Central memory CD8-positive, alpha-beta T cell (primary cell): Measurements from ENCODE around the gene RESF1.

Experiments
- ATAC-seq: fragments of 150-1000 bp; cut with Tn5 transposase; replicated peaks from 2 replicates; pipeline ENCODE4 v1.10.0; 2022; ENCODE audit warnings: mild to moderate bottlenecking, moderate FRiP score, moderate number of reproducible peaks; ENCODE audit not compliant: poor library complexity, severe bottlenecking; ENCODE audit errors: extremely low read depth
- DNase-seq, 2 donors: peaks; one replicate each; pipeline ENCODE4 v3.0.0; 2021; ENCODE audit warnings: low spot score in 2 of 2
- H3K27ac Mint-ChIP-seq: one replicate; pipeline ENCODE4 v1.8.0; 2022; ENCODE audit warnings: low read depth, mild to moderate bottlenecking, moderate library complexity, mixed read lengths
- H3K27me3 Mint-ChIP-seq: one replicate; pipeline ENCODE4 v1.8.0; 2022; ENCODE audit warnings: mixed read lengths
- H3K36me3 Mint-ChIP-seq: one replicate; pipeline ENCODE4 v1.8.0; 2022; ENCODE audit warnings: mild to moderate bottlenecking, moderate library complexity, mixed read lengths; ENCODE audit not compliant: insufficient read depth
- H3K4me1 Mint-ChIP-seq: one replicate; pipeline ENCODE4 v1.8.0; 2022; ENCODE audit warnings: mixed read lengths
- H3K4me3 Mint-ChIP-seq: one replicate; pipeline ENCODE4 v1.8.0; 2022; ENCODE audit warnings: mild to moderate bottlenecking, moderate library complexity, mixed read lengths
- H3K9me3 Mint-ChIP-seq: one replicate; pipeline ENCODE4 v1.8.0; 2022; ENCODE audit warnings: mixed read lengths

Gene RESF1

DNA sequence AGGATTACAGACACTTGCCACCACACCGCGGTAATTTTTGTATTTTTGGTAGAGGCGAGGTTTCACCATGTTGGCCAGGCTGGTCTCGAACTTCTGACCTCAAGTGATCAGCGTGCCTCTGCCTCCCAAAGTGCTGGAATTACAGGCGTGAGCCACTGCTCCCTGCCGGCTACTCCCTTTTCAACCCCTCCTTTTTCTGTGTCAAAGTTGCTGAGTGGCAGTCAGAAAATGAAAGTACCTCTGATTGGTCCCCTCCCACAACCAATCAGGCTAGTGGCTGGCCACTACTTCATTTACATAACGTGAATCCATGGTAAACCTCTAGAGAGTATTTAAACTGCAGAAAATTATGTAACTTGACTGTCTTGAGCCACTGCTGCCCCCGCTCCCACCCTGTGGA lies 5.9 kb downstream of the RESF1 start:
- peak in 1 of 2 donors; percentile 51 for DNase-seq
- Mint-ChIP-seq H3K36me3 (peaks cover 74% of the 10 kb centered on the region), H3K27me3 (no peaks in the 10 kb centered on the region)

DNA sequence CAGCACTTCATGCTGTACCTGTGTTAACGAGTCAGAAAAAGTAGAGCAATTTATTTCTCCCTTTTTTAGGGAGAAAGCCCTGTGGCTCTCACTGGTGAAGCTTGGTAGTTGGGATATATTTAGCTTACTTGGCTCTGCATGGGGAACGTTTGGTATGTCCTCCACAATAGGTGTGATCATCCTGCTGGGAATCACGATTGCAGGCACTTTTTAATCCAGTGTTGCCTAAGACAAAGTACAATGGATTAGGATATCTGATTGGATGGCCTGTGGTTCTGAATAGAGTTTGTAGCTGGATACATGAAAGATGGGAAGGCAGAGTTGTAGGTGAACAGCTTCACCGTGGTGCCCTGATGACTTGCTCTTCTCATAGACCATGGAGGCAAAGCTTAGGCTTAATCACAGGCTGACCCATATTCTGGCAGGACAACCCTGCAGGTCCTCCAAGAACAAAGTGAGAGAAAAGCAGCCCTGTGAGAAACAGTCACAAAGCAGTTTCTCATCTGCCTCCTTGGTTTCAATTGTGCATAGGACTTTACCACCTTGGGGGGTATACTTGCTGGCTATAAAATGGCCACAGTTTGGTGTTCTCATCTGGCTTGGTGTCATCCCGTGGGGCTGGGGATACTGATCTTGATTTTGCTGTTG lies 7.5 kb downstream of the RESF1 start:
- Mint-ChIP-seq H3K4me3 (peak overlapping the region; percentile 94), H3K27me3 (no peaks in the 10 kb centered on the region), H3K27ac (peak overlapping the region; percentile 97), H3K9me3 (no peaks in the 10 kb centered on the region), H3K36me3 (peaks cover 75% of the 10 kb centered on the region), H3K4me1 (peaks cover 83% of the 10 kb centered on the region)
- DNase-seq (no peak), ATAC-seq (no peak)

More for the DNA sequence above, 5.9 kb downstream of the RESF1 start:
- Mint-ChIP-seq H3K4me1 (peaks cover 82% of the 10 kb centered on the region), H3K9me3 (no peaks in the 10 kb centered on the region), H3K4me3 (peak overlapping the region; percentile 94), H3K27ac (peak overlapping the region; percentile 97)
- ATAC-seq, result peak; percentile 64

DNA sequence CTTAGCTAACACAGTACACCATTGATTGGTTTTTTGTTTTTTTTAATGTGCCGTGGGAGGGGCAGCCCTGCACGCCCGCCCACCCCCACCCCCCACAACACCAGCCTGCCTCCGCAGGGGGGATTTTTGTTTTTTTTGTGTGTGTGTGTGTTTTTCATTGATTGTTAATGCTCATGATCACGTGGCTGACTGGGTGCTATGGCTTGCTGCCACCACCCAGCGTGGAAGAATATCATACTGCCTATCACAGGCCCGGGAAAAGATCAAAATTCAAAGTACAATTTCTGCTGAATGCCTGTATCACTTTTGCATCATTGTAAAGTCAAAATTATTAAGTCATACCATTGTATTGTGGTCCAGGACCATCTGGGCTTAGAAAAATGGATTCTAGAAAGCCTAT lies 8.3 kb downstream of the RESF1 start:
- H3K4me3 Mint-ChIP-seq, result peak overlapping the region; percentile 94
- peaks cover 74% of the 10 kb centered on the region for H3K4me1 Mint-ChIP-seq
- peak overlapping the region; percentile 97 for H3K27ac Mint-ChIP-seq
- no peaks in the 10 kb centered on the region for H3K27me3 Mint-ChIP-seq
- H3K9me3 Mint-ChIP-seq, result no peaks in the 10 kb centered on the region
- peaks cover 76% of the 10 kb centered on the region for H3K36me3 Mint-ChIP-seq
- ATAC-seq, result no peak
- no peak for DNase-seq

DNA sequence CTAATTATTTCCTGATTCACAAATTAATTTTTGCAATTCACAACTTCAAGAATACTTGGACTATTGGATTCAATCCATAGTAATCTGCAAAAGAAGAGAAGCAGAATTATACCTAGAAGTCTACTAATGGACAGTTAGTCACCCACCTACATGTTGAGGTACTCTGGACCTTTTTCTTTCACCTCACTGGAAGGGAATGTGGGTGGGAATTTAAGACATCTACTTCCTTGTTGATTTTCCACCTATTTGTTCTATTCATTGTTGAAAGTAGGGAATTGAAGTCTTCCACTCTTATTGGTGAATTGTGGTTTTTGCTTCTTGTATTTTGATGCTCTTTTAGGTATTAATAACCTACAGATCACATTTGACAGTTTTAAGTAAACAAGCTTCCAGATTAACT lies 11.0 kb downstream of the RESF1 start:
- peak overlapping the region; percentile 56 for H3K4me3 Mint-ChIP-seq
- DNase-seq, result no peak
- peaks cover 66% of the 10 kb centered on the region for H3K4me1 Mint-ChIP-seq
- peak overlapping the region; percentile 44 for H3K27ac Mint-ChIP-seq
- no peak for ATAC-seq
- no peaks in the 10 kb centered on the region for H3K27me3 Mint-ChIP-seq
- H3K9me3 Mint-ChIP-seq, result no peaks in the 10 kb centered on the region
- peaks cover 73% of the 10 kb centered on the region for H3K36me3 Mint-ChIP-seq

DNA sequence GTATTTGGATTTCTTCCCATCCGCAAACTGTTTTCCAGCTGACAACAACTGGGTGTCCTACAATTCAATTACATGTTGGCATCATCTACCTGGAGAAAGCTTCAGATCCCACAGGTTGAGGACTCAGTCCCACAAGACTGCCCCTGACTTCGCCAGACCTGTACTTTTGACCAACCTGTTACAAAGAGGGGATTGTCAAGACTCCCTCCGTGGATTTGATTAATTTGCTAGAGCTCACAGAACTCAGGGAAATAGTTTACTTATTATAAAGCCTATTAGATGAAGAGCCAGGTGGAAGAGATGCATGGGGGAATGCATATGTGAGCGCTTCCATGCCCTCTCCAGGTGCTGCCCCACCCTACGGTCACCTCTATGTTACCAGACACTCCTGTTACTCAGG lies 14.6 kb downstream of the RESF1 start:
- Mint-ChIP-seq H3K27ac (no peak overlapping the region), H3K4me1 (peaks cover 44% of the 10 kb centered on the region), H3K36me3 (peaks cover 80% of the 10 kb centered on the region), H3K27me3 (no peaks in the 10 kb centered on the region), H3K4me3 (no peak overlapping the region), H3K9me3 (no peaks in the 10 kb centered on the region)
- ATAC-seq (no peak), DNase-seq (no peak)

DNA sequence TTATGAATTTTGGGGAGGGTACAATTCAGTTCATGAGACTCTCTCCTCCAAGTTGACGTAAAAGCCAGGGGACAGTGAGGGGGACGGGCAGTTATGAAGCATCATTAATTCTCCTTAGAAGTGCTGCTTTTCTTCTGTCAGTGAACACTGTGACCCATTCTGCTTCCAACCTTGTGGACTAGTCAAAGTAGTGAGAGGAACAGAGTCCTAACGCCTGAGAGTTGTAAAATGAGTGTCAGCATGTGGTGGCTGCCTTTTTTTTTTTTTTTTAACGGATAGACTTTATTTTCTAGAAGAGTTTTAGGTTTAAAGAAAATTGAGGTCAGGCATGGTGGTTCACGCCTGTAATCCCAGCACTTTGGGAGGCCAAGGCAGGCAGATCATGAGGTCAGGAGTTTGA lies 15.5 kb downstream of the RESF1 start:
- peaks cover 36% of the 10 kb centered on the region for H3K4me1 Mint-ChIP-seq
- peaks cover 82% of the 10 kb centered on the region for H3K36me3 Mint-ChIP-seq
- DNase-seq (no peak), ATAC-seq (no peak)
- H3K9me3 Mint-ChIP-seq, result no peaks in the 10 kb centered on the region
- H3K27ac Mint-ChIP-seq, result peak overlapping the region; percentile 25
- H3K27me3 Mint-ChIP-seq, result no peaks in the 10 kb centered on the region
- no peak overlapping the region for H3K4me3 Mint-ChIP-seq

DNA sequence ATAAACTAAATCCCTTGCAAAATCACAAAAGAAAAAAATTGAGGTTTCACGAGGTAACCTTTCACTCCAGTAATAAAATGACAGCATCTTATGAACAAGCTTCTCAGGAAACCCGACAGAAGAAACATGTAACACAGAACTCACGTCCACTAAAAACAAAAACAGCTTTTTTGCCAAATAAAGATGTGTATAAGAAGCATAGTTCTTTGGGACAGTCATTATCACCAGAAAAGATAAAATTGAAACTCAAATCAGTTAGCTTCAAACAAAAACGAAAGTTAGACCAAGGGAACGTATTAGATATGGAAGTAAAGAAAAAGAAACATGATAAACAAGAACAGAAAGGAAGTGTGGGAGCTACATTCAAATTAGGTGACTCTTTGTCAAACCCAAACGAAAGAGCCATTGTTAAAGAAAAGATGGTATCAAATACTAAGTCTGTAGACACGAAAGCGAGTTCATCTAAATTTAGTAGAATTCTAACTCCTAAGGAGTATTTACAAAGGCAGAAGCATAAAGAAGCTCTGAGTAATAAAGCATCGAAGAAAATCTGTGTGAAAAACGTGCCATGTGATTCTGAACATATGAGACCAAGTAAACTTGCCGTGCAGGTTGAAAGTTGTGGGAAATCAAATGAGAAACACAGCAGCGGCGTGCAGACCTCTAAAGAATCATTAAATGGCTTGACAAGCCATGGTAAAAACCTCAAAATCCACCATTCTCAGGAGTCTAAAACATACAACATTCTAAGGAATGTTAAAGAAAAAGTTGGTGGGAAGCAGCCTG lies 25.8 kb downstream of the RESF1 start:
- H3K4me3 Mint-ChIP-seq, result peak overlapping the region; percentile 7
- ATAC-seq, result no peak
- H3K27ac Mint-ChIP-seq, result peak overlapping the region; percentile 91
- H3K4me1 Mint-ChIP-seq, result peaks cover 56% of the 10 kb centered on the region
- peaks cover 50% of the 10 kb centered on the region for H3K36me3 Mint-ChIP-seq
- H3K9me3 Mint-ChIP-seq, result peaks cover 28% of the 10 kb centered on the region
- no peak for DNase-seq
- H3K27me3 Mint-ChIP-seq, result no peaks in the 10 kb centered on the region

DNA sequence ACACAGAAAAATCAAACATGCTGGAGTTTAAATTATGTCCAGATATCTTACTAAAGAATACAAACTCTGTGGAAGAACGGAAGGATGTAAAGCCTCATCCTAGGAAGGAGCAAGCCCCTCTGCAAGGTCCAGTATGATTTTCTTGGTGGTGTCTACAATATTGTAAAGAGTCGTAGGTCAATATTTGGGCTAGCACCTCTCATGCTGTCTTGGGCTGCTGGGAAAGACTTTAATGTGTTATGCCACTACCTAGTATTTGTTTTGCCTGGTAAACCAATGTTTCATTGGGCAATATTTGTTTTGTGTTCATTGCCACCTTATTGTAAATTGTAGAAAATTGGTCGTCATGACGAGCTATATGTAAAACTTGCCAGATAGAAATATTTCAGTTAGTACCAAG lies 26.6 kb downstream of the RESF1 start:
- peaks cover 51% of the 10 kb centered on the region for H3K36me3 Mint-ChIP-seq
- H3K4me1 Mint-ChIP-seq, result peaks cover 62% of the 10 kb centered on the region
- H3K4me3 Mint-ChIP-seq, result no peak overlapping the region
- no peak for ATAC-seq
- peak overlapping the region; percentile 91 for H3K27ac Mint-ChIP-seq
- H3K27me3 Mint-ChIP-seq, result no peaks in the 10 kb centered on the region
- DNase-seq, result no peak
- H3K9me3 Mint-ChIP-seq, result peaks cover 28% of the 10 kb centered on the region

DNA sequence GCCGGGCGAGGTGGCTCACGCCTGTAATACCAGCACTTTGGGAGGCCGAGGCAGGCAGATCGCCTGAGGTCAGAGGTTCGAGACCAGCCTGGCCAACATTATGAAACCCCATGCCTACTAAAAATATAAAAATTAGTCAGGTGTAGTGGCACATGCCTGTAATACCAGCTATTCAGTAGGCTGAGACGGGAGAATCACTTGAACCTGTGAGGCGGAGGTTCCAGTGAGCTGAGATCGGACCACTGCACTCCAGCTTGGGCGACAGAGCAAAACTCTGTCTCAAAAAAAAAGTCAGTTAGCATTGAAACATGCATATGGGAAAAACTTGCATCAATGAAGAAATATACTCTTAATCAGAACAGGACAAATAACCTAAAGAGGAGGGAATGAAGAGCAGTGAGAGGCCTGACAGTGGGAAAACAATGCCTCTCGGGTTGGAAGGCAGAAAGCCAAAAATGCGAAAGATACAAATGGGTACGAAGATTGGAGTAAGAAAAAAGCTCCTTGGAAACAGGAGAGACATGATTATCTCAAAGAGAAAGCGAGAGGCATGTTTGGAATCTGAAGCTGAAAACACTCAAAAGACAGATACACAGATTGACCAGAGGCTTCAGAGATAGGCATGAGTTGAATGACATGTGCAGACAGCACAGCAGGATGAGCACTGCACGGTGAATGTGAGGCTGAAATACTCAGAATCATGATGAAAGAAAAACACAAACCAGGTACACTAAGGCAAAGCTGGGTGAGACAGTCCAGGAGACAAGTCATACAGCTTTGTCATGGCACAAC lies 30.6 kb downstream of the RESF1 start:
- ATAC-seq, result no peak
- Mint-ChIP-seq H3K9me3 (peaks cover 12% of the 10 kb centered on the region), H3K4me1 (peaks cover 39% of the 10 kb centered on the region), H3K27me3 (no peaks in the 10 kb centered on the region), H3K27ac (peak overlapping the region; percentile 80), H3K4me3 (no peak overlapping the region), H3K36me3 (peaks cover 53% of the 10 kb centered on the region)
- DNase-seq, result no peak

DNA sequence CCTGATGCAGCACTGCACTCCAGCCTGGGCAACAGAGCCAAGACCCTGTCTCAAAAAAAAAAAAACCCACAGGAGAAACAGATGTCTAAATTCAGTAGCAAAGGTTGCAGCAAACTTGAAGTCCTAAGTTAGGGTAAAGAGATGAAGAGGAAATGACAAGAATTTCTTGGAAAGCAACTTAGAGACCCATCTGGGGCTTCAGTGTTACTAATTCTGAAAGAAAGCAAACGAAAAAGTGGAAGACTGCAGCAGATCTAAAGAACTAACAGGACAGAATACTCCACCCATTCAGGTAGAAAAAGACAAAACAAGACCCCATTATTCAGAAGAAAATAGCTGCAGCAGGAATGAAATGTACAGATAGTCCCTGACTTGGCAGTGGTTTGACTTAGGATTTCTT lies 31.9 kb downstream of the RESF1 start:
- no peak for ATAC-seq

DNA sequence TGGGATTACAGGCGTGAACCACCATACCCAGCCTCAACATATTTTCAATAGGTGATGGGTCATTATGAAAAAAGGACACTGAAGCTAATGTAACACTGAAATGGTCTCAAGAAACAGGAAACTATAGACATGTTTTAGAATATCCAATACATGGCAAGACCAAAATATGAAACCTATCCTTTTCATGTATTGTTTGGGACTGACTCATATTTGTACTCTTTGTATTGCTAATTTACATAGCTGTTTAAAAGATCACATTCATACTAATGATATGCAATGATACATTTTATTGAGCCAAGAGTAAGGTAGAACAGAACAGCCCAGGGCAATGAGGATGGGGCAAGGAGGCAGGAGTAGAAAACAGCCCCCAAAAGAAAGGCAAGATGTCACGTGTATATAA lies 32.6 kb downstream of the RESF1 start:
- H3K27me3 Mint-ChIP-seq, result no peaks in the 10 kb centered on the region
- H3K4me3 Mint-ChIP-seq, result no peak overlapping the region
- DNase-seq (no peak), ATAC-seq (no peak)
- peak overlapping the region; percentile 27 for H3K27ac Mint-ChIP-seq
- H3K9me3 Mint-ChIP-seq, result no peaks in the 10 kb centered on the region
- peaks cover 19% of the 10 kb centered on the region for H3K4me1 Mint-ChIP-seq
- H3K36me3 Mint-ChIP-seq, result peaks cover 65% of the 10 kb centered on the region

More for the DNA sequence above, 31.9 kb downstream of the RESF1 start:
- DNase-seq, result no peak
- no peak overlapping the region for H3K4me3 Mint-ChIP-seq
- peak overlapping the region; percentile 32 for H3K27ac Mint-ChIP-seq
- peaks cover 64% of the 10 kb centered on the region for H3K36me3 Mint-ChIP-seq
- no peaks in the 10 kb centered on the region for H3K9me3 Mint-ChIP-seq
- H3K4me1 Mint-ChIP-seq, result peaks cover 25% of the 10 kb centered on the region
- H3K27me3 Mint-ChIP-seq, result no peaks in the 10 kb centered on the region

DNA sequence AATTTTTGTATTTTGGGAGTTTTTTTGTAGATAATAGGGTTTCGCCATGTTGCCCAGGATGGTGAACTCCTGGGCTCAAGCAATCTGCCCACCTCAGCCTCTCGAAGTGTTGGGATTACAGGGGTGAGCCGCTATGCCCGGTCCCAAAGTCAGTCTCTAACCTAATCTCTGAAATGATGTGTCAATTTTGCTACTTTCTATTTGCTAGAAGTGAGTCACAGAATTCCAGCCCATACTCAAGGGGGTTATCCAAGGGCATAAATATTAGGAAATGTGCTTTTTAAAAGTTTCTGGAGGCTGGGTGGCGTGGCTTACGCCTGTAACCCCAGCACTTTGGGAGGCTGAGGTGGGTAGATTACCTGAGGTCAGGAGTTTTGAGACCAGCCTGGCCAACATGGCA lies 40.5 kb downstream of the RESF1 start:
- H3K36me3 Mint-ChIP-seq, result peaks cover 49% of the 10 kb centered on the region
- peak overlapping the region; percentile 49 for H3K27ac Mint-ChIP-seq
- H3K4me3 Mint-ChIP-seq, result no peak overlapping the region

More for the DNA sequence above, 40.5 kb downstream of the RESF1 start:
- DNase-seq (no peak), ATAC-seq (no peak)
- Mint-ChIP-seq H3K27me3 (no peaks in the 10 kb centered on the region), H3K4me1 (peaks cover 4% of the 10 kb centered on the region), H3K9me3 (no peaks in the 10 kb centered on the region)
